CD4-positive, alpha-beta memory T cell (primary cell): ENCODE measurements around the gene CNOT1. TPM values are rescaled to one million over a fixed set of nuclear protein-coding genes. Genes with fewer than 3 reads are reported as not detected.
"Not testable (repeated sequence)": the region's sequence is repeated elsewhere in the genome, so short reads cannot be mapped to it uniquely, and the experiment has no call there.

Experiments
- CTCF ChIA-PET: fragments of 350-600 bp; sonication (Branson Sonifier 250); formaldehyde crosslinking; loops from one replicate; lab custom pipeline; 2021; ENCODE audit warnings: inconsistent platforms; ENCODE audit not compliant: partially characterized antibody; lab: Charles Lee
- POLR2A ChIA-PET: fragments of 350-600 bp; sonication (Branson Sonifier 250); formaldehyde crosslinking; loops from one replicate; lab custom pipeline; 2021; ENCODE audit not compliant: partially characterized antibody; lab: Charles Lee
- DNase-seq, 5 donors: peaks; one replicate each; pipeline versions ENCODE4 v3.0.0 to v3.0.0-alpha.2; 2020 to 2022; ENCODE audit warnings: mixed read lengths in 1 of 5
- H3K27ac ChIP-seq: one replicate; pipeline ENCODE4 v1.7.0; 2013; ENCODE audit warnings: low read depth, low read length
- H3K27me3 ChIP-seq: 2 replicates; pipeline ENCODE4 v1.7.0; 2013; ENCODE audit warnings: mild to moderate bottlenecking, low read length, moderate library complexity; ENCODE audit not compliant: insufficient read depth
- H3K36me3 ChIP-seq: 2 replicates; pipeline ENCODE4 v1.7.0; 2013; ENCODE audit warnings: mild to moderate bottlenecking, low read length, moderate library complexity; ENCODE audit not compliant: insufficient read depth
- H3K4me1 ChIP-seq: 2 replicates; pipeline ENCODE4 v1.7.0; 2013; ENCODE audit warnings: mild to moderate bottlenecking, low read length, moderate library complexity; ENCODE audit not compliant: insufficient read depth
- H3K4me3 ChIP-seq, 2 donors: one replicate each; pipeline ENCODE4 v1.7.0; 2013; ENCODE audit warnings: low read length in 2 of 2, mild to moderate bottlenecking in 1 of 2
- H3K9me3 ChIP-seq, 2 donors: one replicate each; pipeline ENCODE4 v1.7.0; 2013; ENCODE audit warnings: low read length in 2 of 2, control low read depth in 1 of 2; ENCODE audit not compliant: control insufficient read depth in 1 of 2
- H3K27ac Mint-ChIP-seq, 7 donors: one replicate each; pipeline ENCODE4 v1.8.0; 2020 to 2021; ENCODE audit warnings: mixed read lengths in 7 of 7, mild to moderate bottlenecking in 6 of 7, inconsistent platforms in 3 of 7, moderate library complexity in 3 of 7
- H3K27me3 Mint-ChIP-seq, 2 donors: one replicate each; pipeline ENCODE4 v1.8.0; 2020 to 2021; ENCODE audit warnings: mixed read lengths in 2 of 2
- H3K36me3 Mint-ChIP-seq, 2 donors: one replicate each; pipeline ENCODE4 v1.8.0; 2020 to 2021; ENCODE audit warnings: mixed read lengths in 2 of 2, inconsistent platforms in 1 of 2, mild to moderate bottlenecking in 1 of 2
- H3K4me1 Mint-ChIP-seq, 4 donors: one replicate each; pipeline ENCODE4 v1.8.0; 2020 to 2021; ENCODE audit warnings: mixed read lengths in 4 of 4, mild to moderate bottlenecking in 1 of 4
- H3K4me3 Mint-ChIP-seq, 8 donors: one replicate each; pipeline ENCODE4 v1.8.0; 2020 to 2021; ENCODE audit warnings: mixed read lengths in 8 of 8, mild to moderate bottlenecking in 7 of 8, moderate library complexity in 6 of 8, inconsistent platforms in 3 of 8
- H3K9me3 Mint-ChIP-seq, 8 donors: one replicate each; pipeline ENCODE4 v1.8.0; 2020 to 2021; ENCODE audit warnings: mixed read lengths in 8 of 8, mild to moderate bottlenecking in 5 of 8, inconsistent platforms in 3 of 8, moderate library complexity in 1 of 8
- intact Hi-C: fragments of 100-400 bp; cut with micrococcal nuclease; formaldehyde crosslinking; loops from one replicate; pipeline ENCODE4 v1.15.1; 2023
- polyA plus RNA-seq, 2 donors: library from polyadenylated mRNA; unstranded; fragments of 300-500 nt; fragmentation: Illumina TruSeq; gene quantifications; one replicate each; pipeline ENCODE4 v1.2.3, GENCODE V29; 2021
- total RNA-seq, 2 experiments: library from RNA; stranded (reverse); gene quantifications; one replicate each; pipeline ENCODE4 v1.2.3, GENCODE V29; 2021

The CNOT1 gene
- total and polyA plus RNA-seq, 4 experiments from 2014 or later, result 74.9 to 262 (median 179) TPM

DNA sequence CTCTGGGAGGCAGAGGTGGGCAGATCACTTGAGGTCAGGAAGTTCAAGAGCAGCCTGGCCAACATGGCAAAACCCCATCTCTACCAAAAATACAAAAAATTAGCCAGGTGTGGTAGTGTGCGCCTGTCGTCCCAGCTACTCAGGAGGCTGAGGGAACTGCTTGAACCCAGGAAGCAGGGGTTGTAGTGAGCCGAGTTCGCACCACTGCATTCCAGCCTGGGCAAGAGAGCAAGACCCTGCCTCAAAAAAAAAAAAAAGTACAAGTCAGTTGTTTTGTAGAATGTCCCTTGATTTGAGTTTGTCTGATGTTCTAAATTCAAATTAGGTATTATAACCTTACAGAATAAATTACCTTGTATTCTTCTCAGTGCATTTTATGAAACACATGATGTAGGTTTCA lies 63.9 kb downstream of the CNOT1 start:
- DNase-seq, H3K4me3 ChIP-seq, H3K9me3 ChIP-seq, H3K9me3 Mint-ChIP-seq, H3K27me3 Mint-ChIP-seq, H3K27me3 ChIP-seq, H3K4me1 ChIP-seq, H3K27ac ChIP-seq, POLR2A ChIA-PET, H3K4me3 Mint-ChIP-seq, CTCF ChIA-PET, H3K27ac Mint-ChIP-seq: not testable (repeated sequence)
- peaks cover 46 to 68% of the 10 kb centered on the region in 2 donors for H3K36me3 Mint-ChIP-seq
- H3K36me3 ChIP-seq, result peaks cover 27% of the 10 kb centered on the region
- intact Hi-C loops, result loop anchor here (10.0 kb wide), 1 partner anchor 59 kb away; the partner anchor contains the start of gene CNOT1
- H3K4me1 Mint-ChIP-seq, result peaks cover 5 to 21% (median 12%) of the 10 kb centered on the region in 4 donors

DNA sequence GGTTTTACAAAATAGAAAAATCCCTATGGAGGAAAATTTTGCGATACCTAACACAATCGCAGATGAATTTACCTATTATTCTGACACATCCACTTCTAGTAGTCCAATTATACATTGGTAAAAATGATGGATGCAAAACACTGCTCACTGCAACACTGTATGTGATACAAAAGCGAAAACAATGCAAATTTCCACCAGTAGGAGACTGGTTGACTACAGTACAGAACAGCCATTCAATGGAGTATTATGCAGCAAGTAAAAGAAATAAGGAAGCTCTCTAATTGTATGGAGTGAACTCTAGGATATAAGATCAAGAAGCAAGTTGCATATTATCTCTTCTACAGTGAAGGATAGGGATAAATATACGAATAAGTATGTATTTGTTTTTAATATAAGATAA lies 65.9 kb downstream of the CNOT1 start:
- intact Hi-C loops, result loop anchor here (10.0 kb wide), 1 partner anchor 61 kb away; the partner anchor contains the start of gene CNOT1
- Mint-ChIP-seq H3K27me3 (no peaks in the 10 kb centered on the region), H3K36me3 (peaks cover 28 to 68% of the 10 kb centered on the region in 2 donors), H3K4me3 (no peak overlapping the region), H3K27ac (peak overlapping the region in 1 of 7 donors; percentile 21), H3K9me3 (no peaks in the 10 kb centered on the region), H3K4me1 (peaks cover 0 to 13% (median 6%) of the 10 kb centered on the region in 4 donors)
- peaks cover 20% of the 10 kb centered on the region for H3K36me3 ChIP-seq
- POLR2A ChIA-PET, result interaction anchor here (1.2 kb wide), 1 partner anchor 10 kb away, joined by 3 read pairs; no protein-coding TSS in a partner anchor
- DNase-seq, result no peak
- H3K9me3 ChIP-seq, result no peaks in the 10 kb centered on the region
- H3K4me1 ChIP-seq, result no peaks in the 10 kb centered on the region
- CTCF ChIA-PET, result no interaction called here
- H3K27me3 ChIP-seq, result no peaks in the 10 kb centered on the region
- H3K4me3 ChIP-seq, result no peak overlapping the region
- no peak overlapping the region for H3K27ac ChIP-seq

DNA sequence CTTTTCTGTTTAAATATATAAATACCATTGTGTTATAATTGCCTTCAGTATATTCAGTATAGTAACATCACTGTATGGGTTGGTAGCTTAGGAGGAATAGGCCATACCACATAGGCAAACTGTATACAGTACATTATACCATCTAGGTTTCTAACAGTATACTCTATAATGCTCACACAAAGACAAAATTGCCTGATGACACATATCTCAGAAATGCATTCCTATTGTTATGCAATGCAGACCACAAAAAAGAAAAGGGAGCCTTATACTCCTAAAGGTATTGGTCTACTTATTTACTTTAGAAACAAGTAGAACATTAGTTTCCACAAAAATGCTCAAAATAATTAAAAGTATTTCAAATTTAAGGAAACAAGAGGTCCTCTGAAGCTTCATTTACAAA lies 66.4 kb downstream of the CNOT1 start:
- Mint-ChIP-seq H3K4me1 (peaks cover 0 to 13% (median 5%) of the 10 kb centered on the region in 4 donors), H3K36me3 (peaks cover 29 to 71% of the 10 kb centered on the region in 2 donors), H3K9me3 (no peaks in the 10 kb centered on the region), H3K27ac (peak overlapping the region in 1 of 7 donors; percentile 21), H3K4me3 (no peak overlapping the region), H3K27me3 (no peaks in the 10 kb centered on the region)
- ChIA-PET CTCF (interaction anchor here (1.8 kb wide), 1 partner anchor 193 kb away, joined by 5 read pairs; no protein-coding TSS in a partner anchor), POLR2A (interaction anchor here (1.2 kb wide), 1 partner anchor 10 kb away, joined by 3 read pairs; no protein-coding TSS in a partner anchor)
- no peak overlapping the region for H3K27ac ChIP-seq
- H3K9me3 ChIP-seq, result no peaks in the 10 kb centered on the region
- DNase-seq, result no peak
- peaks cover 24% of the 10 kb centered on the region for H3K36me3 ChIP-seq
- H3K27me3 ChIP-seq, result no peaks in the 10 kb centered on the region
- intact Hi-C loops, result loop anchor here (10.0 kb wide), 1 partner anchor 62 kb away; the partner anchor contains the start of gene CNOT1
- H3K4me3 ChIP-seq, result no peak overlapping the region
- H3K4me1 ChIP-seq, result no peaks in the 10 kb centered on the region

DNA sequence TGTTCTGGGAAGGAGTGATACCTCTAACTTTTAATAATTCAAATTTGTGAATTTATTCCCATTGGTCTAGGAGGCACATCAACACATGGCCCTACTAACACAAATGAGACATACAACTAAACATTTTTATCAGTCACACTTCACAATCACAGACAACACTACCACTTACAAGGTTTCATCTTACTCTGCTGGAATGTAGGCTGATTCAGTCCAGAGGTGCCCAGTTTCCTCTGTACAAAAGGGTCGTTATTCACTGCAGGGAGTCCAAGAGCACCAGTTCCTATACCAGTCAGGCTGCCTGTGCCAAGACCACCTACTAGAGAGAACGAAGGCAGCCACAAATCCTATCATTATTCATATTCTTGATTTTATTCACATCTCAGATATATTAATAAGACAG lies 72.9 kb downstream of the CNOT1 start:
- no peak overlapping the region for H3K27ac ChIP-seq
- POLR2A ChIA-PET, result no interaction called here
- H3K4me3 ChIP-seq, result no peak overlapping the region
- H3K4me1 Mint-ChIP-seq, result peaks cover 0 to 6% (median under 1%) of the 10 kb centered on the region in 4 donors
- H3K4me1 ChIP-seq, result no peaks in the 10 kb centered on the region
- no peak for DNase-seq
- H3K27ac Mint-ChIP-seq, result no peak overlapping the region
- H3K36me3 Mint-ChIP-seq, result peaks cover 45 to 83% of the 10 kb centered on the region in 2 donors
- intact Hi-C loops, result no loop called here
- no peaks in the 10 kb centered on the region for H3K27me3 ChIP-seq
- CTCF ChIA-PET, result no interaction called here
- H3K36me3 ChIP-seq, result peaks cover 66% of the 10 kb centered on the region
- H3K9me3 ChIP-seq, result no peaks in the 10 kb centered on the region
- H3K9me3 Mint-ChIP-seq, result no peaks in the 10 kb centered on the region
- no peaks in the 10 kb centered on the region for H3K27me3 Mint-ChIP-seq
- no peak overlapping the region for H3K4me3 Mint-ChIP-seq

DNA sequence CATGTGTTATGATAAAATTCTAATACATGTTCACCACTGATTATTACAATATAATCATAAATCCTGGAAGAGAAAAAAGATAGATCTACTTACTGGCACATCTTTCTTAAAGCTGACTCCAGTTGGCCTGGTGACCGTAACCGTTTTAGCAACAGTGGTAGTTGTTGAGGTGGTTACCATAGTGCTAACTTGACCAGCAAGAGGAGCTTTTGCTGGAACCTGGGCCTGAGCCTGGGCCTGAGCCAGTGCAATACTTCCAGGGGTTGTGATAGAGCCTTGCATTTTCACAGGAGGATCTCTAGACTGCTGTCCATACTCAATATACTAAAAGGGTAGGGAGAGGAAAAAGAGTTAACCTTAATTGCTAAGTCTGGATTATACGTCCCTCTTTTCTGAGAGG lies 78.1 kb downstream of the CNOT1 start:
- CTCF ChIA-PET, result no interaction called here
- Mint-ChIP-seq H3K36me3 (peaks cover 67 to 91% of the 10 kb centered on the region in 2 donors), H3K9me3 (no peaks in the 10 kb centered on the region), H3K27ac (peak overlapping the region in 3 of 7 donors; percentile 9 to 53 (median 20)), H3K27me3 (no peaks in the 10 kb centered on the region), H3K4me3 (no peak overlapping the region), H3K4me1 (peaks cover 0 to 6% (median 2%) of the 10 kb centered on the region in 4 donors)
- Histone ChIP-seq H3K4me1 (no peaks in the 10 kb centered on the region), H3K4me3 (no peak overlapping the region), H3K27ac (no peak overlapping the region), H3K36me3 (peaks cover 79% of the 10 kb centered on the region), H3K27me3 (no peaks in the 10 kb centered on the region), H3K9me3 (no peaks in the 10 kb centered on the region)
- intact Hi-C loops, result no loop called here
- POLR2A ChIA-PET, result no interaction called here
- no peak for DNase-seq

DNA sequence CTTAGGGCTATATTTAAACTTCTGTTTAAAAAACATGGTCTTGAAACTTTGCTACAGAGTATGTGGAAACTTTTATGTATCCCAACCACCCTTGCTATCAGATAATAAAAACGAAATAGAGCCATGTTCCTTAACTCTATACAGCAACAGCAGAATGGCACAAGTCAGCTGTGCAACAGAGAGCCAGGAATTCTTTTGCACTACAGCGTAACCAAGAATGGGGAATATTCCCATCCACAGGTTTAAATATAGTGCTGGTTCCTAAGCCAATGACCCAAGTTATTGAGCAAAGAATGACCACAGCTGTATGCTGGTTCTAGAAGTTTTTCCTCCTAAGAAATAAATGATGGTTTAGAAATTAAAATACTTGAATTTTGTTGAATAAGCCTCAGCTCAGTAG lies 81.2 kb downstream of the CNOT1 start:
- ChIA-PET CTCF (no interaction called here), POLR2A (no interaction called here)
- peaks cover 67 to 96% of the 10 kb centered on the region in 2 donors for H3K36me3 Mint-ChIP-seq
- intact Hi-C loops, result no loop called here
- H3K9me3 Mint-ChIP-seq, result no peaks in the 10 kb centered on the region
- H3K27ac ChIP-seq, result no peak overlapping the region
- H3K4me1 ChIP-seq, result no peaks in the 10 kb centered on the region
- H3K27me3 Mint-ChIP-seq, result no peaks in the 10 kb centered on the region
- peaks cover 0 to 6% (median 2%) of the 10 kb centered on the region in 4 donors for H3K4me1 Mint-ChIP-seq
- H3K36me3 ChIP-seq, result peaks cover 86% of the 10 kb centered on the region
- no peaks in the 10 kb centered on the region for H3K9me3 ChIP-seq
- no peaks in the 10 kb centered on the region for H3K27me3 ChIP-seq
- no peak overlapping the region for H3K4me3 Mint-ChIP-seq
- H3K4me3 ChIP-seq, result no peak overlapping the region
- peak overlapping the region in 2 of 7 donors; percentile 16 to 23 for H3K27ac Mint-ChIP-seq
- no peak for DNase-seq

DNA sequence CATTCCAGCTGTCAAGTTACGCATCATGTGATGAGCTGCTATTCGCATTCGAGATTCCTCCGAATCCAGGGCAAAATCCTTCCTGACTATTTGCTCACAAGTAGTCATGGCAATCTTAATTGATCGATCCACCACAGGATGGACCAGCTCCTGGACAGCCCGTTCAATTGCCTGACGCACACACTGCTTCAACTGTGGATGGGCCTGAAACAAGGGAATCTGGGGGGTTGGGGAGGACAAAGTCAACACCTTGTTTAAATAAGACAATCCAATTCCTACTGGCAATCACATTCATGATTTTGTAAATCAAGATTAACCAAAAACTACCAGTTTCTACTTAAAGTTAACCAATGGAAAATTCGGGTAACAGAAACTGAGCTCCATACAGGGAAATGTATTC lies 85.9 kb downstream of the CNOT1 start:
- CTCF ChIA-PET, result no interaction called here
- no peak overlapping the region for H3K4me3 Mint-ChIP-seq
- intact Hi-C loops, result no loop called here
- no peaks in the 10 kb centered on the region for H3K27me3 Mint-ChIP-seq
- H3K4me1 ChIP-seq, result no peaks in the 10 kb centered on the region
- H3K36me3 ChIP-seq, result peaks cover 87% of the 10 kb centered on the region
- H3K9me3 Mint-ChIP-seq, result no peaks in the 10 kb centered on the region
- H3K27ac Mint-ChIP-seq, result no peak overlapping the region
- no peak overlapping the region for H3K27ac ChIP-seq
- peaks cover 0 to 5% (median 0%) of the 10 kb centered on the region in 4 donors for H3K4me1 Mint-ChIP-seq
- POLR2A ChIA-PET, result no interaction called here
- H3K4me3 ChIP-seq, result no peak overlapping the region
- H3K36me3 Mint-ChIP-seq, result peaks cover 70 to 92% of the 10 kb centered on the region in 2 donors
- no peaks in the 10 kb centered on the region for H3K27me3 ChIP-seq
- H3K9me3 ChIP-seq, result no peaks in the 10 kb centered on the region
- DNase-seq, result no peak
